Measurements from ENCODE around the gene TCF7L2.

The TCF7L2 gene

GRCh38 chr10:113138937-113139585, 189.0 kb downstream of the TCF7L2 start:
- H2AFZ ChIP-seq (ENCODE audit: low read depth, low read length, severe bottlenecking) = no peak overlapping the region
- no peak overlapping the region for H3K9ac ChIP-seq (ENCODE audit: low read length)
- no peaks in the 10 kb centered on the region for H3K36me3 ChIP-seq (ENCODE audit: low read length)
- H3K27me3 ChIP-seq (ENCODE audit: low read length) = no peaks in the 10 kb centered on the region
- H3K4me3 ChIP-seq (ENCODE audit: insufficient read depth, low read length, poor library complexity, severe bottlenecking) = no peak overlapping the region
- TF ChIP-seq EZH2phosphoT487 (conservative IDR thresholded peaks at IDR 0.05; ENCODE audit: low read length) (no peak), CTCF (IDR thresholded peaks at IDR 0.05; ENCODE audit: insufficient read depth, low read length, poor library complexity, severe bottlenecking) (no peak)
- no peaks in the 10 kb centered on the region for H3F3A ChIP-seq (ENCODE audit: insufficient read depth)
- H3K9me3 ChIP-seq (ENCODE audit: insufficient read depth, low read length) = no peaks in the 10 kb centered on the region
- no peaks in the 10 kb centered on the region for H3K79me2 ChIP-seq (ENCODE audit: insufficient read depth, low read length)
- H3K4me2 ChIP-seq (ENCODE audit: low read depth, low read length, poor library complexity, severe bottlenecking) = no peak overlapping the region
- H3K27ac ChIP-seq (ENCODE audit: low read depth, low read length) = no peak overlapping the region
- H4K20me1 ChIP-seq (ENCODE audit: low read depth, low read length) = no peaks in the 10 kb centered on the region
- H3K9me2 ChIP-seq (replicated peaks; ENCODE audit: insufficient read depth, low read length) = no peaks in the 10 kb centered on the region

DNA sequence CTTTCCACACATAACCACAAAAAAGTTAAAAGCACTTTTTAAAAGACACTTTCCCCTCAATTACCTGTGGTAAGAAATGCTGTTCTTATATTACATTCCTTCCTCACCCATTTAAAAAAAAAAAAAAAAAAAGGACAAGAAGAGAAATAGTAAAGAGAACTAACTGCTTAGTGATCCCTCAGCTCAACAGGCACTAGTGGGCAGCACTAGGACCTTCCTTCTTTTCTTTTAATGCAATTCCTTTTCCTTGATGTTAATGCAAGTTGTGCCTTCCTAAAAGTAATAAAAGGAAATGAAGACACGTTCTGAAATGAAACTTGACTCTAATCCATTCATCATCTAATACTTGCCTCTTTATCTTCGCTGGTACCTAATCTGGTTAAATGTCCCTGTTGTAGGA, 189.7 kb downstream of the TCF7L2 start:
- Histone ChIP-seq H3K4me2 (ENCODE audit: low read depth, low read length, poor library complexity, severe bottlenecking) (no peak overlapping the region), H3K4me3 (ENCODE audit: insufficient read depth, low read length, poor library complexity, severe bottlenecking) (no peak overlapping the region), H3K9ac (ENCODE audit: low read length) (no peak overlapping the region), H3K9me3 (ENCODE audit: insufficient read depth, low read length) (no peaks in the 10 kb centered on the region), H3F3A (ENCODE audit: insufficient read depth) (no peaks in the 10 kb centered on the region), H4K20me1 (ENCODE audit: low read depth, low read length) (no peaks in the 10 kb centered on the region), H3K36me3 (ENCODE audit: low read length) (no peaks in the 10 kb centered on the region), H3K79me2 (ENCODE audit: insufficient read depth, low read length) (no peaks in the 10 kb centered on the region), H3K27me3 (ENCODE audit: low read length) (no peaks in the 10 kb centered on the region), H2AFZ (ENCODE audit: low read depth, low read length, severe bottlenecking) (no peak overlapping the region), H3K27ac (ENCODE audit: low read depth, low read length) (no peak overlapping the region), H3K9me2 (replicated peaks; ENCODE audit: insufficient read depth, low read length) (no peaks in the 10 kb centered on the region)
- TF ChIP-seq CTCF (IDR thresholded peaks at IDR 0.05; ENCODE audit: insufficient read depth, low read length, poor library complexity, severe bottlenecking) (no peak), EZH2phosphoT487 (conservative IDR thresholded peaks at IDR 0.05; ENCODE audit: low read length) (no peak)

DNA sequence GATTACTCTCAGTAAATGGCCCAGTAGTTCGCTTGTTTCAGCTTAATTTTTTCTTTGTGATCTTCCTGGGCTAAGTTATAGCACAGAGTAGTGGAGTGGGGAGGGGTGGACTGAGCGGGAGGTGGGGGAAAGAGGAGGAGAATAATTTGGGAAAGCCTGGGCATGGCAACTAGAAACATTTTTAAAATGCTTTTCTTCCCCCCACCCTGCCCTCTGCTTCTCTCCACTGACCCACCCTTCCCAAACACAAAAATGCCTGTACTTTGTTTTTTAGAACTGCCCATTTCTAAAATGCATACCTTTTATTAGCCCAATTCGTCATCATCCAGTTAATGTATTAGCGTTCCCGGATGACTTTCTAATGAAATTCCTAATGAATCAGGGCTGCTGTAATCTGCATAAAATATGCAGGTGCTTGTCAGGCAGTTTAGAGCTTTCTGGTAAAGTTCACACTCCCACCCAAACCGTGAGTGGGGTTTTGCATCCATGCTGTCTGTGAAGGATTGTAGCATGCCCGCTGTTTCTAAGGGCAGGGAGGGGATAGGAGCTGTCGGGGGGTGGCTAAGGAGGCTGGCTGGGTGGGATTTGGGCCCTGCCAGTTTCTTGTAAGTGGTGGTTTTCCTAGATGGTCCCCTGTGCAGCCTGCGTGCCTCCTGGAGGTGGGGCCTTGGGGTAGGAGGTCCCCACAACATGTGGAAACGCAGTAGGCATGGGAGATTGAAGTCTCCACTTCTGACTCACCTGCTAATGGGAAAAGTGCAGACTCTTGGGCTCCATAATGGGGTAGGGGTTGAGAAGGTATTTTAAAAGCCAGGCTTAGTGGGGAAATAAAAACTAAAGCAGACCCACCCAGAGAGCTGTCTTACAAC, 190.3 kb downstream of the TCF7L2 start:
- Histone ChIP-seq H3K27ac (ENCODE audit: low read depth, low read length) (no peak overlapping the region), H3K9me3 (ENCODE audit: insufficient read depth, low read length) (no peaks in the 10 kb centered on the region), H3K9ac (ENCODE audit: low read length) (no peak overlapping the region), H3K27me3 (ENCODE audit: low read length) (no peaks in the 10 kb centered on the region), H3K4me3 (ENCODE audit: insufficient read depth, low read length, poor library complexity, severe bottlenecking) (no peak overlapping the region), H3K36me3 (ENCODE audit: low read length) (no peaks in the 10 kb centered on the region), H3K9me2 (replicated peaks; ENCODE audit: insufficient read depth, low read length) (no peaks in the 10 kb centered on the region), H3K4me2 (ENCODE audit: low read depth, low read length, poor library complexity, severe bottlenecking) (no peak overlapping the region), H3K79me2 (ENCODE audit: insufficient read depth, low read length) (no peaks in the 10 kb centered on the region), H4K20me1 (ENCODE audit: low read depth, low read length) (no peaks in the 10 kb centered on the region), H2AFZ (ENCODE audit: low read depth, low read length, severe bottlenecking) (no peak overlapping the region), H3F3A (ENCODE audit: insufficient read depth) (no peaks in the 10 kb centered on the region)
- TF ChIP-seq CTCF (IDR thresholded peaks at IDR 0.05; ENCODE audit: insufficient read depth, low read length, poor library complexity, severe bottlenecking) = no peak
- TF ChIP-seq EZH2phosphoT487 (conservative IDR thresholded peaks at IDR 0.05; ENCODE audit: low read length) = no peak

Measured in SU-DHL-6 (cell line).